Right renal pelvis (tissue), 4 donors: ENCODE results near the gene IRF2. TPM values are rescaled to one million over a fixed set of nuclear protein-coding genes. Genes with fewer than 3 reads are reported as not detected.

Experiments used
- DNase-seq, 4 donors: peaks; one replicate each; pipeline ENCODE4 v3.0.0-alpha.2; 2013; ENCODE audit warnings: low read depth in 4 of 4, low spot score in 3 of 4, missing footprints in 1 of 4
- polyA plus RNA-seq, 4 donors: library from polyadenylated mRNA; unstranded; fragments of 120-200 nt; gene quantifications; one replicate each; pipeline ENCODE4 v1.2.1, GENCODE V29; 2013; ENCODE audit not compliant: insufficient read length in 4 of 4

Gene IRF2
- polyA plus RNA-seq, 4 donors, result 31.6 to 39.6 (median 36.2) TPM

DNA sequence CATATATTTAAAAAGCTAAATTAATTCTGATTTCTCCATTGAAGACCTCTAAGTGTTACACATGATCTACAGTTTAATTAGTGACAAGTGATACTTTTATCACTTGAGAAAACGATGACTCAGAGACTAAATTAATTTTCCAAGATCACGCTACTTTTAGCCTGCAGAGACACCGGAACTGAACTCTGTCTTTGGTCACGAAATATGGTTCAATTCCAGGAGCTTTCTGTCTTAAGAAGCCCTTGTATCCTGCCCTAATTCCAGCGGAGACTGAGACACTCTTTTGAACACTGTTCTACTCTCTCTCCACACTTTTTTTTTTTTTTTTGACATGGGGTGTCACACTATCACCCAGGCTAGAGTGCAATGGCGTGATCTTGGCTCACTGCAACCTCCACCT, 63.6 kb downstream of the IRF2 start:
- DNase-seq, result no peak

DNA sequence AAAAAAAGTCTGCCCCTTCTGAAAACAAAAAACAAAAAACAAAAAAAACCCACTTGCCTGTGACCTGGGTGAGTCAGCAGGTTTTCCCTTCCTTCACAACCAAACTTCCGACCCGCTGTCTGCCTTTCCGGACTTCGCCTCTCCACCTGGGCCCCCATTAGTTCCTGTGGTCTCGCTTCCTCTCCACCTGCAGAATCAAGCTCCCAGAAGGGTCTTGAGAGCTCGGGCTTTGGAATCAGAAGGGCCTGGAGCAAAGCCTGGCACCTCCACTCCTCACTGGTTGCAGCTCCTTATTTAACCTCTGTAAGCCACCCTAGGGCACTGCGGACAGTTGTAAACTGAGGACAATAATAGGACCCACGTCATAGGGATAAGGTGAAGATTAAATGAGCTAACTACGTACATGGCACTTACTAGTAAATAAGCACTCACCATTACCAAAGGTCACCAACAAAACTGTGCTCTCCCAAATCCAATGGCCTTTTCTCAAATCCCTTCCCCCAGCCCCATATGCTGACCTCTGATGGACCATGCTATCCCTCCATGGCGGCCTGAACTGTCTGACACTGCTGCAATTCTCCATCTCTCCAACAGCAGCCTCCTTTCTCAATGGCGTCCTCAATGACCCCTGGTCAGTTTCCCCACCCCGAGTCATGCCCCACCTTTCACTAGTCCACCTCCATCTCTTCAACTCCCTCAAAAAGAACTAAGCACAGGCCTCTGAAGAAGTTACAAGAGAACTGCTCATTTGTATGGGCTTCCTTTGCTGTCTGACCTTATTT, 64.2 kb downstream of the IRF2 start:
- no peak for DNase-seq

DNA sequence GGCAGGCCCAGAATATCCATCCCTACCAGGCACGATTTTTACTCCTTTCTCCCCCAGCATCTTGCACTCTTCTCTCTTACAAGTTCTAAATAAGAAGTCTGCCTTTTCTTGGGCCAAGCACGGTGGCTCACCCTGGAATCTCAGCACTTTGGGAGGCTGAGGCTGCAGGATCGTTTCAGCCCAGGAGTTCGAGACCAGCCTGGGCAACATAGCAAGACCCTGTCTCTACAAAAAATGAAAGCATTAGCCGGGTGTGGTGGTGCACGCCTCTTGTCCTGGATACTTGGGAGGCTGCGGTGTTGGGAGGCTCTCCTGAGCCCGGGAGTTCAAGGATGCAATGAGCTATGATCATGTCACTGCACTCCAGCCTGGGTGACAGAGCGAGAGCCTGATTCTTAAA, 64.8 kb downstream of the IRF2 start:
- no peak for DNase-seq

DNA sequence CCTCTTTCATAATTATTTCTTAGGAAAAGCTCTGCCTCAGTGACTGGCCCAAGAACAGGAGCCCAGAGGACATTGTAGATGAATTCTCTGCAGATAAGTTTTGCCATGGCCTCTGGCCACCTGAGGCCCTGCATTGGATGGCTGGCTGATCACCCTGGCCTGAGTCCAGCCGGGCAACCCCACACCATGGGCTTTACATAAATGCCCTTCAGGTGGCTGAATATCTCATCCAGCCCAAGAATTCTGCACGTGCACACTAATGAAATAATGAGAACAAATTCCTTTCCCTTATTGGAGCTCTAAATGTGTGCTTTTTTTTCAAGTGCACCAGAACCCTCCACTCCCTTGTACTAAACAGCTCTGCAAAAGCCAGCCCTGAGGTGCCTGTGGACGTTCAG, 65.7 kb downstream of the IRF2 start:
- DNase-seq, result no peak

DNA sequence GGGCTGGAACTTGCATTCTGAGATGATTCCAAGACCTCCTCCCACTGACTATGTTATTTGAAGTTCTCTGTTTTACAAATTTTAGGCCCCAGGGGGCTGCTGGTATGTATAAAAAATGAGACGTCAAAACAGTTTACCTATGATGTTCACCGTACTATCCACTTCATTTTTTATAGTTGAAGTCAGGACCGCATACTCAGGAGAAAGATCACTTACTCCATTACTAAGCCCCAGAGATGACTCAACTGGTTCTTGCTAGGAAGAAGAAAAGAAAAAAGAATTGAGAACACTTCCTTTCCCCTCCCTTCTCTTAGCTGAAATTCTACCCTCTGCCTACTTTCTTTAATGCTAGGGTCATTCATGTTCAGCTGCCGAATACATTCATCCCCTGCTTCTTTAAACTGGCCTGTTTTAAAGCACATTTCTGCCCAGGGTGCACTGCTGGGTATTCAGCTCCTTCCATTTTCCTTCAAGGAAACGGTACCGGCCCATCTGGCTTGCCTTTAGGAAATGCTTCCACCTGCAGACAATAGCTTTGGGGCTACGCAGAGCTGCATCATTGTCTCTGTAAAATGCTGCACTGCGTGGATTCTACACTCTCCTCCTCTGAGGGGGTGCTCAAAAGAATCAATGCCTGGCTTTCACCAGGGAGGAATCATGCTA, 66.2 kb downstream of the IRF2 start:
- DNase-seq, result no peak

DNA sequence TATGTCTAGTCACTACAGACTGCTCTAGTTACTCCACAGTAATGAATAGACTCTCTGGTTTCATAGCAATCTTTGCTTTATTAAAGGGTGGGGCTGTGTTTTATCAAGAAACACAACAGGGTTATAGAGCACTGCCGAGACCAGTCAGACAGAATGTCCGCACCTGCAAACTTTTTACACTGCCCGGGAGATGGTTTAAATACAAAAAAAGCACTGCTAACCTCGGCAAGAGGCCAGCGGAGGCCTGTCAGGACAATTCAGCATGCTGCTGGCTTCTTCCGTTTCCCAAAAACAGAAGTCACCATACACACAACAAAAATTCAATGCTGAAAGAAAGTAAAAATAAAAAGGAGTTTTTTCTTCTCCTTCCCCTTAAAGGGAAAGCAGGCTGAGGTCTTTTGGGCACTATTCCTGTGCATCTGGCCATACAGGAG, 67.4 kb downstream of the IRF2 start:
- DNase-seq, result no peak

DNA sequence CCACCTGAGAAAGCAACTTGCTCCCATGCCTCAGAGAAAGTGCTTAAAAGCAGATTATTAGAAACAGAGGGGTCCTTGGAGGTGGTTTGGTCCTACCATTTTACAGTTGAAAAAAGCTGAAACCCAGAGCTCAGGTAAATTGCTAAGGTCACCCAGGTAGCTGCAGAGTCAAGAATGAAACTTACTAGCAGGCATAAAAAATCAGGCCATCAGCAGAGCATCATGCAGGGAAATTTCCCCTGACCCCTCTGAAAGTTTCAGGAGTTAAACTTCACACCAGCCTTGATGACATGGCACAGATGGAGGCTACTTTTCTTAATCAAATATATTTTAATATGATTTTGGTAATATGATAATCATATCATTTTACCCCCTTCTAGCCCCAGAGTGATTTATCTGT, 70.3 kb downstream of the IRF2 start:
- no peak for DNase-seq

DNA sequence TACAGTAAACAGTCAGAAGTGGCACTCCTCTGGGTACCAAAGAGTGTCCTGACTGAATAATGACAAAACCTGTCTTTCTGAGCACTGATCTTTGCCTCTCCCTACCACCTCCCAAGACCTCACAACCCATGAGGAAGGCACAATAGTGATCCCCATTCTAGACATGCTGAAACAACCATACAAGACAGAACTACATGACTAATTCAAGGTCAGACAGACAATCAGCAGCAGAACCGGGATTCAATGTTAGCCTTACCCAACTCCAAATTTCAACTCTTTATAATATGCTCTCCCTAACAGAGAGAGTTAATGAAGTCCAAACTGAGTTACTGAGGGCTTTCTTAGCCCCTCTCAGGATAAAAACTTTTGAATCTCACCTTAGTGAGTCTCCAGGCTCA, 71.0 kb downstream of the IRF2 start:
- DNase-seq, result no peak

DNA sequence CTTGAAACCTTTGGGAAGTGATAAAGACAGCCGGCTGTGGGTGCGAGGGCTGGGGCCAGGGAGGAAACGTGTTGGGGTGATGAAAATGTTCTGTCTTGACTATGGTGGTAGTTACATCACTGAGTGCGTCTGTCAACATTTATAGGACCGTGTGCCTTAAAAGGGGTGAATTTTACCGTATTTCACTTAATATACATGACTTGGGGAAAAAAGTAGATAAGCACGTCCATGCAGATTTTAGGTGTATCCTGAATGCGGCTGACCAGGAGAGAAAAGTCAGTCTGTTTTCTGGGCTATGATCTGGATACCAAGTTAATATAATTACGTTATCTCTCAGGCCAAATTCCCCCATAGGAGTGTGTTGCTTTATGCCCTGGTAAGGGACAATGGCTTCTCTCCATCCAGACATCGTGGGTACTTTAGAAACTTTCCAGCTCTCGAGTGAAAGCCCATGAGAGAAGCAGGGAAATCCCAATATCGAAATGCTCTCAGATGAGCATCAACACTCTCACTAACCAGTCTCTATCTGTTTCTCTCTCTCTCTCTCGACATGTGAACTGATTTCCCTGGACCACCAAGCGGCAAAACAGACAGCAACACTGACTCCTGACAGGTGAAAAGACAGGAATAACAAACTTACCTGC, 71.5 kb downstream of the IRF2 start:
- no peak for DNase-seq

DNA sequence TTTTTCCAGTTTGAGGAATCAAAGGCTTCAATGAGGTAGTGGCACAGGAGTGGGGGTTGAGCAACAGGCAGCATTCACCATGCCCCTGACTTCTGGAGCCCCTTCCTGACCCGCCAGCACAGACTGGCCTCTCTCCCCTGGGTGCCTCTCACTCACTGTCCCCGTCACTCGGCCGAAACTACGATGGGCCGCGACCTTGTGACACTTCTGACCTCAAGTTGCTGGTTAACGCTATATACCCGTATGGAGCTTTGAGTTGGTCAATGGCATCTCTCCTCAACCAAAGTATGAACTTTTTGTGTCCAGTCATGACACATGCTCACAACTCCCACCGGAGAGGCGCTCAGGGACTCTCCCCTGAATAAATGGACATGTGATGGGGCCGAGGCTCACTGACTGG, 72.1 kb downstream of the IRF2 start:
- DNase-seq, result no peak

DNA sequence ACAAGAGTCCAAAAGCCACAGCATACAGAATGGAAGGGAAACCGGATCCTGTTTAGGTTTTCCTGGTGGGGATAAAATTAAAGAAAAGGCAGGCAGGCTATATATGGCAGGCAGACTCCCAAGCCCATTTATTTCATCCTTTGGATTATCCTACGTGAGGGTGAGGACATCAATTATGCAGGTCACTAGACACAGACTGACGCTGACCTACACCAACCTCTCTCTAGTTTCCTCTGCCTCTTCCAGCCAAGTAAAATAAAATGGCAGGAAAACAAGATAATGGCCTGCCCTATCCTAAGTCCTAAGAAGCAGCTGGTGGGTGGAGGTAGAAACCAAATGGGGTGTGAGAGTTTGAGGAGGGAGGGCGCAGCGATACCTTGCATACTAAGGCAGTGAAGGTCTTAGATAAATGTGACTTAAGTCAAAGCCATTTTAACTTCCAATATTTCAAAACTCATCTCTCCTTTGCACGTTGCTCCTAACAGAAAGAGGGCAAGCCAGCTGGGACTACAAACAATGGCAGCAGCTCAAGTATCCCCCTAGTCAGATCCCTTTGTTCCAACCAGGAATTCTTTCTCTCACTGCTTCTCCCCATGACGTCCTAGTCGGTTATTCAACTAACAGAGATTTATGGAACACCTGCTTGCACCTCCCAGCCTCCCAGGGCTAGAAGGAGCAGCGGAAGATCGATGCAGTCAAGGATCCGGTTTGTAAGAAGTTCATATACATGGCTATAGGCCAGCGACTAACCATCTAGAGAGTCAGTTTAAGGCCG, 72.8 kb downstream of the IRF2 start:
- no peak for DNase-seq

DNA sequence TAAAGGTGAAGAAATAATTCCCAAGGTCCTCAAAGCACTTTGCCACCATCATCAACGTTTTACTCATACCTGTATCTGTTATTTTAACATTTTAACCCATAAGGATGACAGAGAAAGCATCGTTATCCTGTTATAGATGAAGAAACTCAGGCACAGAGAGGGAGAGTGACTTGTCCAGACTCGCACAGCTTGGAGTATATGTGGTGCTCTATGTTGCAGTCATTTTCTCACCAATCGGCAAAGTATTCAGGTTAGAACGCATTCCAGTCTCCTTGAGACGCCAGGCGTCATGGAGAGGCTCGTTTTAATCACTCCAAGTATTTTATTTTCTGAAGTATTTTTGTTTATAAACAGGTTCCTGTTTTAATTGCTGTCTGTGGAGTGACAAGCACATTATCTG, 73.5 kb downstream of the IRF2 start:
- no peak for DNase-seq

DNA sequence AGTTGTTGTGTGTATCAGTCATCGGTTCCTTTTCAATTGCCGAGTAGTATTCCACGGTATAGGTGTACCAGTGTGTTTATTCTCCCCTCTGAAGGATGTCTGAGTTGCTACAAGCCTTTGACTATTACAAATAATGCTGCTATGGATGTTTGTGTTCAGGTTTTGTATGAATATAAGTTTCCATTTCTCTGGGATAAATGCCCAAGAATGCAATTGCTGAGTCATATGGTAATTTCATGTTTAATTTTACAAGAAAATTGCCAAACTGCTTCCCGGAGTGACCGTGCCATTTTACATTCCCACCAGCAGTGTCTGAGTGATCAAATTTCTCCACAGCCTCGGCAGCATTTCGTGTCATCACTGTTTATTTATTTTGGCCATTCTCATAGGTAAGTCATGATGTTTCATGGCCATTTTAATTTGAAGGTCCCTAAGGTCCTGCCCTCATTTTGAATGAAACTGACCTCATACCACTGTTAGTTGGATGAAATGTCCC, 73.9 kb downstream of the IRF2 start:
- no peak for DNase-seq

DNA sequence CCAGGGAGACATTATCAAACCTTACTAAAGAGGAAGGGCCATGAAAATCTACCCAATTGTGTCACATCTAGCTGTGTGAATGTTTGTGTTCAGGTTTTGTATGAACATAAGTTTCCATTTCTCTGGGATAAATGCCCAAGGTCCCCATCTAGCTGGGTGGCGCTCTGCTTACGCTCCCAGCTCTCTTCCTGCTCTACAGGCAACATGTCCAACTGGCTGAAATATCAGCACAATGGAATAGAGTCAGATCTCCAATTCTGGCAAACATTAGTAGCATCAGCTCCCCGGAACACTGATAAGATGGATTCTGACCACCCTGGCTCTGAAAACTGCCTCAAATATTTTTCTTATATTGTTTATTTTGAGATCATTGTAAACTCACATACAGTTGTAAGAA, 74.8 kb downstream of the IRF2 start:
- no peak for DNase-seq

DNA sequence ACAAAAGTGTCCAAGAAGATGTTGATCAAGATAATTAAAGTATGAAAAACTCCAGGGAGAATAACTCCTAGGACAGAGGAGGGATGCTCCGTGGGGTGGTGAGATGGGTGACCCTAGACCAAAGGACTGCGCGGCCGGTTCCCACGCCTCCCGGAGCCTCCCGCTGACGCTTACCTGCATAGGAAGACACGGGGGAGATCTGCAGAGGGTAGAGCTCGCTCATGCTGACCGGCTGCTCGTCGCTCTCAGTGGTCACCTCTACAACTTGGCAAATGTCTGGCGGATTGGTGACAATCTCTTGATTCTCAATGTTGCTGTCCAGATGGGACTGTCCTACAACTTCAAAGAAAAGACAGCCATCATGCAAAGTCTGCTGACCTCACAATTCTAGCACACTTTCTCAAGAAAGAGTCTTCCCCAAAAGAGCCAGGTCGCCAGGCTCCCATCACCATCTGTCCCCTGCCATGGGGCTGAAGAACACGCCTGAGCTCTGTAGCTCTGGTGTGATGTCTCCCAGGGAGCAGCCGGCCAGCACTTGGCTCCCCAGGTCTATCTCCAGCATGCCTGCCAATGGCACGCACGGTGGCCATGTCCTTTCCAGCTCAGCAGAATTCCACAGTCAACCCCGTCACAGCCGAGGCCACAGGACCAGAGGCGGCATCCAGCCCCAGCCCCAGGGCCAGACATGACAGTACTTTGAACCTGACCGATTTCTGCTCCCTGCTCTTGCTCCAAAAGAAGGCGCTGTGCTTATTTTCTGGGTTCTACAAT, 75.4 kb downstream of the IRF2 start:
- DNase-seq, result no peak

DNA sequence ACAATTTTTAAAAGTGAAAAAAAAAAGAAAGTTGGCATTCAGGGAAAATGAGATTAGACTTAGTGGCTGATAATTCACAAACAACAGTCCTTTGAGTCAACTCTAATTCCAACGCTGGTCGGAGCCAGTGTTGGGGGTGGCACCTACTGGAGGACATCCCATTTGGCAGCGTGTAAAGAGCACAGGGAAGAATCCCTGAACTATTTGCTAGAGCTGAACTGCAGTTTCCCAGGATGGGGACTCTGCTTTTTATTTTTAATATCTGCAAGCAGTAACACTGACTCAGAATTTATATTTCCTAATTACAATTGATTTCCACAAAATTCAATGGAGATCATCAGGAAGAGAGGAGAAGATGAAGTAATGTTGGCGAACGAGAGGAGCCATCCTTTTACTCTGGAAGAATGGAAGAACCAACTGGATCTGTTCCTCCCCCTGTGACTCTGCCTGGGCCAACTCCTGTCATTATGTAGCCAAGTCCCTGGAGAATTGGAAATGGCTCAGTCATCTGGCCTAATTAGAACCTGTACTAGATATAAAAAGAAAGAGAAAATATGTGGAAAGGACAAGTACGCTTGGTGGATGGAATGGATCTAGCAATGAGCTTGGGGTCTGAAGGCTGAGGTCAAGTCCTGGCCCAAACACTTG, 76.7 kb downstream of the IRF2 start:
- DNase-seq, result no peak

DNA sequence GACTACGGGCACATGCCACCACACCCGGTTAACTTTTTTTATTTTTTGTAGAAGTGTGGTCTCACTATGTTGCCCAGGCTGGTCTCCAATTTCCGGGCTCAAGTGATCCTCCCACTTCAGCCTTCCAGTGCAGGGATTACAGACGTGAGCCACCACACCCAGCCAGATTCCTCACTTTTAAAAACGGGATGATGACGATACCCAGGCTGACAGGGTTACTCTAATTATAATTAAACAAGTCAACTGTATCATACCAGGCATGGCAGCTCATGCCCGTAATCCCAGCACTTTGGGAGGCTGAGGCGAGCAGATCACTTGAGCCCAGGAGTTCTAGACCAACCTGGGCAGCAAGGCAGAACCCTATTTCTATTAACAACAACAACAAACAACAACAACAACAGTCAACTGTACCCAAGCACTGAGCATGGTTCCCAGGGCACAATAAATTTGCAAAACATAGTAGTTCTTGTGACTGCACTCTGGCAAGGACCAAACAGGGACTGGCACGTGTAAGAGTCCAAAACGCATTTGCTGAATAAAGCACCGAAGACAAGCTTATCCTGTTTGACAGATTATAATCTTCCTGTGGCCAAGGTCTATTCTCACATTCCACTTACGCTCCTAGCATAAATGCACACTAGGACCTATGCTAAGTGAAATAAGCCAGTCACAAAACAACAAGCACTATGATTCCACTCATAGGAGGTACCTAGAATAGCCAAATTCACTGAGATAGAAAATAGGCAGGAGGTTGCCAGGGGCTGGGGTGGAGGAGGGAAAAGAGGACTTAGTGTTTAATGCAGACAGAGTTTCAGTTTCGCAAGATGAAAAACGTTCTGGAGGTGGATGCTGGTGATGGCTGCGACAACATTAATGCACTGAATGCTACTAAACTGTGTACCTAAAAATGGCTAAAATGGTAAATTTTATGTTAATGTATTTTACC, 77.5 kb downstream of the IRF2 start:
- no peak for DNase-seq

DNA sequence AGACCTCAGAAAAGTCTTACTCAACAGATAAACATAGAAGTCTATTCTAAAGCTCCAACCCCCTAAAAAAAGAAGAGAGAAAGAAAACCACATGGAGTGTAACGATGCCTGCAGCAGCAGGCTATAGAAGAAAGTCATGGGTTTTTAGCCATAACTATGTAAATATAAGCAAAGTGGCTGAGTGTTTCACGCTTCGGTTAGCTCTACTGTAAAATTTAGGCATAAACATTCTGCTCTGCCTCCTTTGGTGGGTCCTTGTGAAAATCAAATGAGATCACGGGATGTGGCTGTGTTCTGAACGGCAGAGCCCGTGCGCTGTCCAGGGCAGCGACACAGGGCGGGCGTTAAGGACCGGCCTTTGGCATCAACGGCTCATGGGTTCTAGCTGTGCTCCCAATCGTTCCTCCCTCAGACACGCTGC, 78.4 kb downstream of the IRF2 start:
- DNase-seq, result no peak
